Measurements from ENCODE around the gene ALOX5AP.

- TF ChIP-seq CTCF (IDR thresholded peaks at IDR 0.05; ENCODE audit: low read depth, low read length) (no peak), EZH2phosphoT487 (IDR thresholded peaks at IDR 0.05; ENCODE audit: low read depth) (no peak)
Measured at GRCh38 chr13:30721936-30722335, 13.4 kb upstream of the ALOX5AP start.
